ENCODE results near the gene SETD2. TPM values are rescaled to one million over a fixed set of nuclear protein-coding genes. Genes with fewer than 3 reads are reported as not detected.
"Not testable (repeated sequence)": the region's sequence is repeated elsewhere in the genome, so short reads cannot be mapped to it uniquely, and the experiment has no call there.

The SETD2 gene
- total RNA-seq (10 to 100 TPM; 51.8 to 62.5 TPM), polyA plus RNA-seq (10 to 100 TPM; 12.9 to 15.1 TPM)
- long read RNA-seq, donor 1, partial matches to known transcripts = 14 of 30 reads
- long read RNA-seq, donor 1, other reads (novel, unspliced or antisense) = 16 of 30 reads
- long read RNA-seq, donor 2, partial matches to known transcripts = 7 of 28 reads
- long read RNA-seq, donor 2, other reads (novel, unspliced or antisense) = 21 of 28 reads

- peak; percentile 97 for ATAC-seq (ENCODE audit: low FRiP score)
- no peaks in the 10 kb centered on the region for H3K36me3 ChIP-seq (ENCODE audit: control insufficient read depth in 1 of 2, insufficient read depth in 2 of 2, low read length in 1 of 2)
- H3K27ac ChIP-seq (ENCODE audit: low read depth in 1 of 2, low read length in 2 of 2) = peak within 1 kb of the TSS; percentile 85 to 87
- peak within 1 kb of the TSS; percentile 94 to 97 for H3K4me3 ChIP-seq (ENCODE audit: low read length in 2 of 2)
- WGBS, 2 donors = 0 to 1% methylated on average over 78 to 93 of the region's 95 CpGs
- no peaks in the 10 kb centered on the region for H3K27me3 ChIP-seq (ENCODE audit: control insufficient read depth in 1 of 2, insufficient read depth in 2 of 2, low read length in 1 of 2)
- intact Hi-C loops (cut with DNase I) = loop anchor here in 1 of 2 donors (10.0 kb wide), 2 partner anchors 69 to 229 kb away; no protein-coding TSS in a partner anchor
- DNase-seq = peak; percentile 96 to 98
- H3K9me3 ChIP-seq (ENCODE audit: control insufficient read depth, low read length) = no peaks in the 10 kb centered on the region
- peaks cover 0 to 15% of the 10 kb centered on the region in 2 donors for H3K4me1 ChIP-seq (ENCODE audit: control insufficient read depth in 1 of 2, insufficient read depth in 2 of 2, low read length in 2 of 2)
Observed at GRCh38 chr3:47164007-47164881, at the start of gene SETD2. SETD2 (minus strand) TSS chr3:47164113; CDS start chr3:47163924, 189 bp downstream.

- H3K4me3 ChIP-seq (ENCODE audit: low read length in 2 of 2) = no peak overlapping the region
- no peaks in the 10 kb centered on the region for H3K4me1 ChIP-seq (ENCODE audit: control insufficient read depth in 1 of 2, insufficient read depth in 2 of 2, low read length in 2 of 2)
- DNase-seq (no peak), ATAC-seq (ENCODE audit: low FRiP score) (no peak)
- H3K9me3 ChIP-seq (ENCODE audit: control insufficient read depth, low read length) = no peaks in the 10 kb centered on the region
- intact Hi-C loops (cut with DNase I) = no loop called here
- WGBS, 2 donors = 93% methylated on average over 3 of the region's 3 CpGs
- no peak overlapping the region for H3K27ac ChIP-seq (ENCODE audit: low read depth in 1 of 2, low read length in 2 of 2)
- no peaks in the 10 kb centered on the region for H3K27me3 ChIP-seq (ENCODE audit: control insufficient read depth in 1 of 2, insufficient read depth in 2 of 2, low read length in 1 of 2)
- H3K36me3 ChIP-seq (ENCODE audit: control insufficient read depth in 1 of 2, insufficient read depth in 2 of 2, low read length in 1 of 2) = no peaks in the 10 kb centered on the region
Observed at GRCh38 chr3:47210863-47211405, 47.0 kb upstream of the SETD2 start.

GRCh38 chr3:47206022-47206421, 42.1 kb upstream of the SETD2 start:
- H3K27ac ChIP-seq (ENCODE audit: low read depth in 1 of 2, low read length in 2 of 2); H3K27me3 ChIP-seq (ENCODE audit: control insufficient read depth in 1 of 2, insufficient read depth in 2 of 2, low read length in 1 of 2); intact Hi-C loops (cut with DNase I); H3K36me3 ChIP-seq (ENCODE audit: control insufficient read depth in 1 of 2, insufficient read depth in 2 of 2, low read length in 1 of 2); H3K4me1 ChIP-seq (ENCODE audit: control insufficient read depth in 1 of 2, insufficient read depth in 2 of 2, low read length in 2 of 2); H3K4me3 ChIP-seq (ENCODE audit: low read length in 2 of 2); ATAC-seq (ENCODE audit: low FRiP score); DNase-seq; H3K9me3 ChIP-seq (ENCODE audit: control insufficient read depth, low read length): not testable (repeated sequence)
- WGBS, 2 donors = 85 to 88% methylated on average over 5 of the region's 5 CpGs

GRCh38 chr3:47204875-47205274, 41.0 kb upstream of the SETD2 start:
- ATAC-seq (ENCODE audit: low FRiP score) (no peak), DNase-seq (no peak)
- Histone ChIP-seq H3K27me3 (ENCODE audit: control insufficient read depth in 1 of 2, insufficient read depth in 2 of 2, low read length in 1 of 2) (no peaks in the 10 kb centered on the region), H3K4me1 (ENCODE audit: control insufficient read depth in 1 of 2, insufficient read depth in 2 of 2, low read length in 2 of 2) (no peaks in the 10 kb centered on the region), H3K36me3 (ENCODE audit: control insufficient read depth in 1 of 2, insufficient read depth in 2 of 2, low read length in 1 of 2) (no peaks in the 10 kb centered on the region), H3K4me3 (ENCODE audit: low read length in 2 of 2) (no peak overlapping the region), H3K27ac (ENCODE audit: low read depth in 1 of 2, low read length in 2 of 2) (no peak overlapping the region), H3K9me3 (ENCODE audit: control insufficient read depth, low read length) (no peaks in the 10 kb centered on the region)
- intact Hi-C loops (cut with DNase I) = no loop called here

- ATAC-seq (ENCODE audit: low FRiP score) (no peak), DNase-seq (no peak)
- Histone ChIP-seq H3K36me3 (ENCODE audit: control insufficient read depth in 1 of 2, insufficient read depth in 2 of 2, low read length in 1 of 2) (no peaks in the 10 kb centered on the region), H3K4me3 (ENCODE audit: low read length in 2 of 2) (no peak overlapping the region), H3K27me3 (ENCODE audit: control insufficient read depth in 1 of 2, insufficient read depth in 2 of 2, low read length in 1 of 2) (no peaks in the 10 kb centered on the region), H3K27ac (ENCODE audit: low read depth in 1 of 2, low read length in 2 of 2) (no peak overlapping the region), H3K4me1 (ENCODE audit: control insufficient read depth in 1 of 2, insufficient read depth in 2 of 2, low read length in 2 of 2) (no peaks in the 10 kb centered on the region), H3K9me3 (ENCODE audit: control insufficient read depth, low read length) (no peaks in the 10 kb centered on the region)
- intact Hi-C loops (cut with DNase I) = no loop called here
- WGBS, 2 donors = 91 to 94% methylated on average over 3 of the region's 3 CpGs
Observed at GRCh38 chr3:47202542-47202941, 38.6 kb upstream of the SETD2 start.

- Histone ChIP-seq H3K36me3 (ENCODE audit: control insufficient read depth in 1 of 2, insufficient read depth in 2 of 2, low read length in 1 of 2) (no peaks in the 10 kb centered on the region), H3K9me3 (ENCODE audit: control insufficient read depth, low read length) (no peaks in the 10 kb centered on the region), H3K4me3 (ENCODE audit: low read length in 2 of 2) (no peak overlapping the region), H3K27me3 (ENCODE audit: control insufficient read depth in 1 of 2, insufficient read depth in 2 of 2, low read length in 1 of 2) (no peaks in the 10 kb centered on the region), H3K4me1 (ENCODE audit: control insufficient read depth in 1 of 2, insufficient read depth in 2 of 2, low read length in 2 of 2) (no peaks in the 10 kb centered on the region), H3K27ac (ENCODE audit: low read depth in 1 of 2, low read length in 2 of 2) (no peak overlapping the region)
- no peak for DNase-seq
- ATAC-seq (ENCODE audit: low FRiP score) = no peak
- intact Hi-C loops (cut with DNase I) = no loop called here
- 82 to 84% methylated on average over 3 of the region's 3 CpGs for WGBS, 2 donors
Observed at GRCh38 chr3:47197287-47197686, 33.4 kb upstream of the SETD2 start.

- ATAC-seq (ENCODE audit: low FRiP score) = no peak
Observed at GRCh38 chr3:47194994-47195393, 31.1 kb upstream of the SETD2 start.

GRCh38 chr3:47193871-47194859, 30.3 kb upstream of the SETD2 start:
- WGBS, 2 donors = 93% methylated on average over 4 of the region's 4 CpGs
- H3K27ac ChIP-seq (ENCODE audit: low read depth in 1 of 2, low read length in 2 of 2) = no peak overlapping the region
- no peak for ATAC-seq (ENCODE audit: low FRiP score)

More at GRCh38 chr3:47194994-47195393, 31.1 kb upstream of the SETD2 start:
- no peaks in the 10 kb centered on the region for H3K4me1 ChIP-seq (ENCODE audit: control insufficient read depth in 1 of 2, insufficient read depth in 2 of 2, low read length in 2 of 2)
- no peak overlapping the region for H3K4me3 ChIP-seq (ENCODE audit: low read length in 2 of 2)
- DNase-seq = no peak
- H3K27ac ChIP-seq (ENCODE audit: low read depth in 1 of 2, low read length in 2 of 2) = no peak overlapping the region
- 82 to 88% methylated on average over 2 of the region's 2 CpGs for WGBS, 2 donors
- intact Hi-C loops (cut with DNase I) = no loop called here
- H3K9me3 ChIP-seq (ENCODE audit: control insufficient read depth, low read length) = no peaks in the 10 kb centered on the region
- H3K27me3 ChIP-seq (ENCODE audit: control insufficient read depth in 1 of 2, insufficient read depth in 2 of 2, low read length in 1 of 2) = no peaks in the 10 kb centered on the region
- H3K36me3 ChIP-seq (ENCODE audit: control insufficient read depth in 1 of 2, insufficient read depth in 2 of 2, low read length in 1 of 2) = no peaks in the 10 kb centered on the region

More at GRCh38 chr3:47193871-47194859, 30.3 kb upstream of the SETD2 start:
- no peaks in the 10 kb centered on the region for H3K36me3 ChIP-seq (ENCODE audit: control insufficient read depth in 1 of 2, insufficient read depth in 2 of 2, low read length in 1 of 2)
- H3K9me3 ChIP-seq (ENCODE audit: control insufficient read depth, low read length) = no peaks in the 10 kb centered on the region
- H3K4me3 ChIP-seq (ENCODE audit: low read length in 2 of 2) = no peak overlapping the region
- no peak for DNase-seq
- no peaks in the 10 kb centered on the region for H3K27me3 ChIP-seq (ENCODE audit: control insufficient read depth in 1 of 2, insufficient read depth in 2 of 2, low read length in 1 of 2)
- H3K4me1 ChIP-seq (ENCODE audit: control insufficient read depth in 1 of 2, insufficient read depth in 2 of 2, low read length in 2 of 2) = no peaks in the 10 kb centered on the region
- intact Hi-C loops (cut with DNase I) = no loop called here

Data from aorta (tissue), 5 donors.